Stimulated activated CD4-positive, alpha-beta T cell treated with anti-CD3 and anti-CD28 coated beads, Interleukin-1b, Interleukin-23, amount 100 ng/mL, for 24 hours (primary cell): Measurements from ENCODE around the gene RIPPLY1.
"Not testable (repeated sequence)": the region's sequence is repeated elsewhere in the genome, so short reads cannot be mapped to it uniquely, and the experiment has no call there.

Experiments used
- DNase-seq, 4 experiments: peaks; one replicate each; pipeline ENCODE4 v3.0.0-alpha.2; 2020; ENCODE audit warnings: low read depth in 4 of 4, low spot score in 1 of 4

RIPPLY1 gene

GRCh38 chrX:106912864-106913263, 9.7 kb upstream of the RIPPLY1 start:
- no peak for DNase-seq

- DNase-seq, result no peak
These were observed 3.2 kb upstream of the RIPPLY1 start for GRCh38 chrX:106906361-106906760.

GRCh38 chrX:106905064-106905708, 2.0 kb upstream of the RIPPLY1 start:
- DNase-seq, result no peak

GRCh38 chrX:106903856-106904528, 851 bp upstream of the RIPPLY1 start:
- no peak for DNase-seq

GRCh38 chrX:106902684-106903083, 457 bp downstream of the RIPPLY1 start:
- DNase-seq, result no peak

- no peak for DNase-seq
These were observed 1.3 kb downstream of the RIPPLY1 start for GRCh38 chrX:106901781-106902219.

GRCh38 chrX:106901341-106901740, 1.8 kb downstream of the RIPPLY1 start:
- no peak for DNase-seq

- DNase-seq, result no peak
These were observed 3.3 kb downstream of the RIPPLY1 start for GRCh38 chrX:106899841-106900240.

- no peak for DNase-seq
These were observed 3.9 kb downstream of the RIPPLY1 start for GRCh38 chrX:106899276-106899675.

- no peak for DNase-seq
These were observed 4.7 kb downstream of the RIPPLY1 start for GRCh38 chrX:106898462-106898861.

- DNase-seq, result no peak
These were observed 5.9 kb downstream of the RIPPLY1 start for GRCh38 chrX:106897259-106897658.

GRCh38 chrX:106894978-106895452, 8.1 kb downstream of the RIPPLY1 start:
- DNase-seq, result no peak

GRCh38 chrX:106894392-106894909, 8.7 kb downstream of the RIPPLY1 start:
- DNase-seq, result peak in 3 of 4 experiments; percentile 14 to 26 (median 21)

GRCh38 chrX:106891762-106892460, 11.2 kb downstream of the RIPPLY1 start:
- DNase-seq, result no peak

- DNase-seq, result no peak
These were observed 13.7 kb downstream of the RIPPLY1 start for GRCh38 chrX:106889468-106889867.

- no peak for DNase-seq
These were observed 28.0 kb downstream of the RIPPLY1 start for GRCh38 chrX:106875151-106875550.

- DNase-seq, result no peak
These were observed 29.1 kb downstream of the RIPPLY1 start for GRCh38 chrX:106874075-106874474.

GRCh38 chrX:106872796-106873195, 30.3 kb downstream of the RIPPLY1 start:
- not testable (repeated sequence) for DNase-seq

GRCh38 chrX:106863697-106864096, 39.4 kb downstream of the RIPPLY1 start:
- DNase-seq, result no peak

- no peak for DNase-seq
These were observed 40.0 kb downstream of the RIPPLY1 start for GRCh38 chrX:106862972-106863688.
